ENCODE measurements around the gene CCDC152.

CCDC152 gene

GRCh38 chr5:42745426-42745825, 11.2 kb upstream of the CCDC152 start:
- peak; percentile 42; the same call in 1 of the 2 replicates for TF ChIP-seq CTCF (IDR thresholded peaks at IDR 0.05)

GRCh38 chr5:42745856-42746255, 10.8 kb upstream of the CCDC152 start:
- no peak for TF ChIP-seq CTCF (IDR thresholded peaks at IDR 0.05)

GRCh38 chr5:42749020-42749419, 7.6 kb upstream of the CCDC152 start:
- no peak for TF ChIP-seq CTCF (IDR thresholded peaks at IDR 0.05)

GRCh38 chr5:42750507-42750906, 6.1 kb upstream of the CCDC152 start:
- TF ChIP-seq CTCF (IDR thresholded peaks at IDR 0.05), result no peak

- TF ChIP-seq CTCF (IDR thresholded peaks at IDR 0.05), result no peak
These were observed 5.6 kb upstream of the CCDC152 start for GRCh38 chr5:42751044-42751443.

GRCh38 chr5:42753099-42753498, 3.5 kb upstream of the CCDC152 start:
- TF ChIP-seq CTCF (IDR thresholded peaks at IDR 0.05), result no peak

- no peak for TF ChIP-seq CTCF (IDR thresholded peaks at IDR 0.05)
These were observed 2.8 kb downstream of the CCDC152 start for GRCh38 chr5:42759456-42759855.

- TF ChIP-seq CTCF (IDR thresholded peaks at IDR 0.05), result no peak
These were observed 3.8 kb downstream of the CCDC152 start for GRCh38 chr5:42760426-42760825.

Data from LNCAP (cell line).